GM21529 (cell line): Measurements from ENCODE around the gene EPHB2.
"Not testable (repeated sequence)": the region's sequence is repeated elsewhere in the genome, so short reads cannot be mapped to it uniquely, and the experiment has no call there.

Source experiments
- ATAC-seq: cut with Tn5 transposase; IDR thresholded peaks from one replicate; pipeline ENCODE4 v1.9.1; 2021; ENCODE audit not compliant: unreplicated experiment

Gene EPHB2

DNA sequence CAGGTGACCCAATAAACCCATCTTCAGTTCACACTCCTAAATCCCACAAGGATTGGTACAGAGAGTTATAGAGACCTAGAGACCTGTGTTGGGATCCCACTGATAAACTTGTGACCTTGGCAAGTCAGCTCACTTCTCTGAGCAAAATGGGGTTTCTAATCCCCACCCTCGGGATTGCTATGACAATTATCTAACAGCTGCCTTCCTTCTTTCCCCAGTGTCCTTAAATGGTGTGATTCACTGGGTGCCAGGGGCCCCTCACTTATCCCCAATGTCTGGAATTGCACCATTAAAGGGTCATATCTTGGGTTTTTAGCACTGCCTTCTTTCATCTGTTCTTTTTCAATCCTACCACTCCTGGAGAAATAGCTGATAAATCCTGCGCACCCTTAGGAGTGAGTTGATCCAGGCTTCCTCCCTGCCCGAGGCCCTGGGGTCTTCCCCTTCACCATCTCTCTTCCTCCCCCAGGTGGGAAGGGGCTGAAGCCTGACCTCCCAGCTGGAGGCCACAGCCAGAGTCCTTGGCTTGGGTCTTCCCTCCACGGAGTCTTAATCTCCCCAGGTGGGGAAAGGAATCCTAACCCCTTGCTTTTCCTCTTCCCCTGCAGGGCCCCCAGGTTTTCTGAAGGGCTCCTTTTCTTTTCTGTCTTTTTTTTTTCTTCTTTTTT is 222.3 kb downstream of the EPHB2 start:
- ATAC-seq, result no peak

DNA sequence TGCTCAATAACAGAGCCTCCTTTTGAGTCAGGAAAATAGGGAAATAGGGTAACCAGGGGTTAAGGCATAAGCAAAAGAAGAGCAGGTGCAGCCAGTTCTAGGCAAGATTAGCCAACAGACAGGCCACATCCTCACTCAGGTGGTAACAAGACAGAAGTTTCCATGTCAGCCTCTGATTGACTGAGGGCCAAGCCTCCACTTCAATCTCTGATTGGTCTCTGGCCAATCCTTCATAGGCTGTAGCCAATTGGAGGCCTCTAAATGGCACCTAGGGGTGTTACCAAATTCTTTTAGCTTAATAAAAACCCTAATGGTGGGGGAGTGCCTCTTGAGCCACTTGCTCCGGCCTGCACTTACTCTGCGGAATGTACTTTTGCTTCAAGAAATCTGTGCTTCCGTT is 224.8 kb downstream of the EPHB2 start:
- ATAC-seq, result no peak

DNA sequence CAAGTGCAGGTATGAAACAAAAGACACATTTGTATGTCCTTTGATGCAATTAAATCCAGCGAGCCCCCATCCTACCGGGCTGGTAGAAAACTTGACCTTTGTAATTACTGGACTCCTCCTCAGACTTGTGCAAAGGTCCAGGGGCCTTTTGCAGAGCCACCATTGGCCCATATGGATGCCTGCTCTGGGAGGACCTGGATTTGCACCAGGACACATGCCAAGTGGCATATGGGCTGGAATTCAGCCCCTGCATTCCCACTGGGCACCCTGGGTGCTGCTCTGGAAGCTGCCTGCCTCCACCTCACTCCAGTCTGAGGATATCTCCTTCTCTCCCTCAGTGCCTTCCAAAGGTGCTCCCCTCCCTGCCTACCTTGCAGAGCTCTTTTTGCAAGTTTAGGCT is 226.0 kb downstream of the EPHB2 start:
- no peak for ATAC-seq

DNA sequence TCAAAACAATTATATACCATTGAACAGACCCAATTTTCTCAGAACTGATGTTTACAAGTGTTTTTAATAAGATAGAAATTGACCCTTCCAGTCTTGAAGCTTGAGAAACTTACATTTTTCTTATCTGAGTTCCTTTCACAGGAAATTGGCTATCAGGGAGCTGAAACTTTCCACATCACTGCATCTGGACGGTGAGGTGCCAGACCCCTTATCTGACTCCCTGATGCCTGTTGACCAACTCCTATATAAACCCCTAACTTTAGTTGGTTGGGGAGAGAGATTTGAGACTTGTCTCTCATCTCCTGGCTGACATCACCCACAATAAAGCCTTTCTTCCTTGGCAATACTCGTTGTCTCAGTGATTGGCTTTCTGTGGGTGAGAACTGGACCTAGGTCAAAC is 230.6 kb downstream of the EPHB2 start:
- ATAC-seq, result no peak

DNA sequence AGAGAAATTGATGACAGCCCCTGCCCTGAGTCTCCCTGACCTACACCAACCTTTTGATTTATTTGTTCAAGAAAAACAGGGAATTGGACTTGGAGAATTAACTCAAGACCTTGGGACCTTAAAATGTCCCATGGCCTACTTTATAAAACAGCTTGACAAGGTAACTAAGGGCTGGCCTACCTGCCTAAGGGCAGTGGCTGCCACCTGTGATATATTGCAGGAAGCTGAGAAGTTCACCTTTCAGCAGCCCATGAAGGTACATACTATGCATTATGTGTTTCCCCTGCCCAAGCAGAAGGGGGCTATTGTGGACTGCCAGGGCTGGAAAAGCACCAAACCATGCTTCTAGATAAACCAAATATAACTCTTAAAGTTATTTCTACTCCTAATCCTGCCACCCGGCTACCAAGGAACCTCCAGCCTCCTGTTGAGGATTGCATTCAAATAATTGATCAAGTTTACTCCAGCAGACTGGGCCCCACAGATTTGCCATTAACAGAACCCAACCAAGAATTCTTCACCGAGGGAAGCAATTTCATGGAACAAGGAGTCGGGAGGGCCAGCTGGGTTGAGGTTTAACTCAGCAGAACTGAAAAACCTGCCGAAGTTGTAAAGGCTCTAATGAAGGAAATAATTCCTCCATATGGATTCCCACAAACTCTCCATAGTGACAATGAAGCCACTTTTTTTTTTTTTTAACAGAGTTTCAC is 233.9 kb downstream of the EPHB2 start:
- ATAC-seq, result no peak

DNA sequence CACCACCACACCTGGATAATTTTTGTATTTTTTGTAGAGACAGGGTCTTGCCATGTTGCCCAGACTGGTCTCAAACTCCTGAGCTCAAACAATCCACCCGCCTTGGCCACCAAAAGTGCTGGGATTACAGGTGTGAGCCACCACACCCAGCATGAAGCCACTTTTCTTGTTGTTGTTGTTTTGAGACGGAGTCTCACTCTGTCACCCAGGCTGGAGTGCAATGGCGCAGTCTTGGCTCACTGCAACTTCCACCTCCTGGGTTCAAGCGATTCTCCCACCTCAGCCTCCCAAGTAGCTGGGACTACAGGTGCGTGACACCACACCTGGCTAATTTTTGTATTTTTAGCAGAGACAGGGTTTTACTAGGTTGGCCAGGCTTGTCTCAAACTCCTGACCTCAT is 234.5 kb downstream of the EPHB2 start:
- not testable (repeated sequence) for ATAC-seq

DNA sequence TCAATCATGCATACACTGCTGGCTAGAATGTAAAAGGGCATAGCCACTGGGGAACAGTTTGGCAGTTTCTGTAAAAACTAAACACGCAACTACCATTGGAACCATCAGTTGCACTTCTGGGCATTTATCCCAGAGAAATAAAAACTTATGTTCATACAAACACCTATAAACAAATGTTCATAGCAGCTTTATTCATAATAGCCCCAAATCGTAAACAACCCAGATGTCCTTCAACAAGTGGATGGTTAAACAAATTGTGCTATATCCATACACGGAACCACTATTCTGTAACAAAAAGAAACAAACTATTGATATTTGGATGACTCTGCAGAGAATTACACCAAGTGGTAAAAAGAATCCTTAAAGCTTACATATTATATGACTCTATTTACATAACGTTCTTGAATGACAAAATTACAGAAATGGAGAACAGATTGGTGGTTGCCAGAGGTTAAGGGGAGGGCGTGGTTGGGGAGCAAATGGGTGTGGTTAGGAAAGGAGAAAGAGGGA is 239.2 kb downstream of the EPHB2 start:
- ATAC-seq, result no peak

DNA sequence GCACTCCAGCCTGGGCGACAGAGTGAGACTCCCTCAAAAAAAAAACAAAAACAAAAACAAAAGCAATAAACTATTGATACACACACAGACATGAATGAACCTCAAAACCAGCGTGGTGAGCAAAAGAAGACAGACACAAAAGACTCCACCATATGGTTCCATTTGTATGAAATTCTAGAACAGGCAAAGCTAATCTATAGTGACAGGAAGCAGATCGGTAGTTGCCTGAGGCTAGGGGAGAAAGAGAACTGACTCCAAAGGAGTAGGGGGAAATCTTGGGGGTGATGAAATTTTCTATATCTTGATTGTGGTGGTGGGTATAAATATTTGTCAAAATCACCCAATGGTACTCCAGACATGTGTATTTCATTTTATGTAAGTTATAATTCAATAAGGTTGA is 241.2 kb downstream of the EPHB2 start:
- no peak for ATAC-seq

DNA sequence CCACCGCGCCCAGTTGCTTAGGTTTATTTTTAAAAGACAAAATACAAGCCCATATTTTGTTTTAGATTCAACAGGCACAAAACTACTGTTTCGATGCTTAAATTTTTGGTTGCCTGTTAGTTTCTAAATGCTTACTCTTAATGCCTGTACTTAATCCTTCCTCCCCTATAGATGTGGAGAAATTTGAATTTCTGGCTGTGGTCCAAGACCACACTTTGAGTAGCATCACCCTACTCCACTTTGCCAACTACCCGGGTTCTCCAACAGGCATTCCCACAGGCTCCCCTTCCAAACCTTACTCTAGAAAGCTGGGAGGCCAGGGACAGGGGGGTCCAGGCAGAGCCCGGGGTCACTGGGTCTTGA is 242.0 kb downstream of the EPHB2 start:
- ATAC-seq, result no peak

DNA sequence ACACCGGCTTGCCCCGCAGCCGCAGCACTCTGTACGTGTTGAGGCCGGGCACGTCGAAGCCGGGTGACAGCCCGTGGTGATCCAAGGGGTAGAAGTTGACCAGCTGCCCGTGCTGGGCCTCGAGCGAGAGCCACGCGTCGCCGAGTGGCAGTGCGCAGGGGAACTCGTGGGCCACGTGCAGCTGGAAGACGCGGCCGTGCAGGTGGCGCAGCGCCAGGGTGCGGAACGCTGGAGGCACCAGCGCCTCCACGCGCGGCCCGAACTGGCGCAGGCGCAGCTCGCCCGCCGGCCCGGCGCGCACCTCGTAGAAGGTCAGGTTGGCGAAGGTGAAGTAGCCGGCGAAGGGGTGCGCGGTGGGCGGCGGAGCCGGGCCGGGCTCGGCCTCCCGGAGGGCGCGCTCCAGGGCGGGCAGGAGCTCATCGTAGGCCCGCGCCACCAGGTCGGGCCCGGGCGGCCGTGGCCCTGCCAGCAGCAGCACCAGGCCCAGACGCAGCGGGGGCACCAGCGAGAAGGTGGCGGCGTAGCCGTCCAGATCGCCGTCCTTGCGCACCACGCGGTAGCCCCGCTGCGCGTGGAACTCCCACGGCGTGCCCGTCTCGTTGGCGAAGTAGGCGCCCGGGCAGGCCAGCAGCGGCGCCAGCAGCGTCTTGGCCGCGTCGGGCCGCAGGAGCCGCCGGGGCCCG is 242.6 kb downstream of the EPHB2 start:
- no peak for ATAC-seq

DNA sequence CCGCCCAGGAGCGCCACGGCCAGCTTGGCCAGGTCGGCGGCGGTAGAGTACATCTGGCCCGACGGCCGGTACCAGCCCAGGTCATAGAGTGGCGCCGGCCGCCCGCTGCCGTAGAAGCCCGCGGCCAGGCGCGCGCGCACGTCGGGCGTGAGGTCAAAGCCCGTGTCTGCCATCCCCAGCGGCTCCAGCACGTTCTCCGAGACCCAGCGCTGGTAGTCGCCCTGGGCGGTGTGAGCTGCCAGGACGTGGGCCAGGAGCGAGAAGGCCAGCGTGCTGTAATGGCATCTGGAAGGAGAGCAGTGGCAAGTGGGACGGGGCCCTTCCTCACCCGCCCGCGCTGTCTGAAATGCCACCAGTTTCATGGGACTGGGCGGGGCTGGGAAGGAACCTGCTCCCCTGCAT is 243.1 kb downstream of the EPHB2 start:
- no peak for ATAC-seq

DNA sequence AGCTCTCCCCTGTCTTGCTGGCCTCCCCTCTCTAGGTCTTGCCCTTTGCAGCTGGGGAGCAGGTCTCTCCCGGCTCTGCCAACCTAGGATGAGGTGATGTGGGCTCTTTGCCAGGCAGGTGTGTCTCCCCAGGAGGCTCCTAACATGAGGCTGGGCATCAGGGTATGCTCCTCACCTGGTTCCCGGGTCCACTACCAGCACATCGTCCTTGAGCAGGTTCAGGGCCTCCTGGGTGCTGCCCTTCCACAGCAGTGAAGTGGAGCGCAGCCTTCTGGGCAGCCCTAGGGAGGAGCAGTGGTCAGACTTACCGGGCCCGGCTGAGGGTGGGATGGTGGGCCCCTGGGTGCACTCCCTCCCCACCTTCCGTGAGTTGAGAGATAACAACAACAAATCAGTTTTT is 244.5 kb downstream of the EPHB2 start:
- no peak for ATAC-seq

DNA sequence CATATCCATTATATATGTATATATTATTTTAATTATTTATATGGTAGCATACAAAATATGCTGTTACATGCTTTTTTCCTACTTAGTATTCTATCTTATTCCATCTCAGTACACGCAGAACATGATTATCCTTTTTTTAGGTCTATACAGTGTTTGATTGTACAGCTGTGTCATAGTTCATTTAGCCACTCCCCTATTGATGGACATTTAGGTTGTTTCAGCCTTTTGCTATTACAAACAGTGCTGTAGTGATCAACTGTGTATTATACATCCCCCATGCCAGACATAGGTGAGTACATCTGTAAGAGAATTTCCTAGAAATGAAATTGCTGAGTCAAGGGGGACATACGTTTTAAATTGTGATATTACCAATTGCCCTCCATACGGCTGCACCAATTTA is 246.4 kb downstream of the EPHB2 start:
- no peak for ATAC-seq

DNA sequence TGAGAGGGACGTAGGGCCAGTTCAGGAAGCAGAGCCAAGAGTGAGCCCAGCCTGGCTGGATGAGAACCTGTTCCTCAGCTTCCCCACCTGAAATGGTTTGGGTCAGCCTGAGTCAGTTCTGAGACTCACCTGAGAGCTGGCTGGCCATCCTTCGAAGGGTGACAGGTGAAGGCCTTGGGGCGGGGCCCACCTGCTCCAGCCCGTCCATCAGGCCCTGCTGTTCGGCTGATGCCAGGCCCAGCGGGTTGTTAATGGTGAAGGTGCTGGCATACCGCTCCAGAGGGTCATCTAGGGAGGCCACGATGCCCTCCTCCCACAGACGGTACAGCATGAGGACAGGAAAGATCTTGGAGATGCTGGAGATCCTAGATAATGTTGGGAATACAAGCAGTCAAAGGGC is 247.9 kb downstream of the EPHB2 start:
- ATAC-seq, result no peak

DNA sequence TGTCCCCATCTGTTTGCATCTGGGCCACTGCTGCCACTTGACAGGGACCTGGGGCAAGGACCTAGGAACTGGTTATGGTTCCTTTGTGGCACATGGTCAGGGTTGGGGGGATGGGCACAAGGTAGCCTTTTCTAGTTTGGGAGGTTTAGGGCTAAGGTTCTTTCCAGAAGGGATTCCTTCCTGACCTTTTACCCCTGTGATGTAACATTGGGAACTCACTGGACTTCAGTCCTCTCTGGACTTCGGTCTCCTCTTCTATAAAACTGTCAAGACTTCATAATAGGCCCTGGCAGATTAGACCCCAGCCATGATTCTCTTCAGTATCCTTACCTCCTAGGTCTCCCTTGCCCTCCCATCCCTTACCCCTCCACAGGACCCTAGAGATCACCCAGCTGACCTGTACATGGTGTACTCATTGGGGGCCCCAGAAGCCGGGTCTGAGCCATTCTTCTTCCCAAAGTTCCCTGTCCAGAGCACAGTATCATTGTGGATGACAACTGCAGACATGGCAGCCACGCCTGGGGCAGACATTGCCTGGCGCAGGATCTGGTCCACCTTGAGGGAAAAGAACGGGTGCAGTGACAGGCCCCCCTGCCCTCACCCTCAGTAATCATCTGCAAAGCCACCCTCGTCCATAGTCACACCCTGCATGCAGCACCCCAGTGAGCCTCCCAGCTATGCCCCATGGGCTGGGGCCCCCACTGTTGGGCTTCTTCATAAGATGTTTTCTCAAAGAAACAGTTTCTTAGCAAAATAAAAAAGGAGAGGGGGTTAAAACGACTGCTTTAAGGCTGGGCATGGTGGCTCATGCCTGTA is 249.1 kb downstream of the EPHB2 start:
- no peak for ATAC-seq

DNA sequence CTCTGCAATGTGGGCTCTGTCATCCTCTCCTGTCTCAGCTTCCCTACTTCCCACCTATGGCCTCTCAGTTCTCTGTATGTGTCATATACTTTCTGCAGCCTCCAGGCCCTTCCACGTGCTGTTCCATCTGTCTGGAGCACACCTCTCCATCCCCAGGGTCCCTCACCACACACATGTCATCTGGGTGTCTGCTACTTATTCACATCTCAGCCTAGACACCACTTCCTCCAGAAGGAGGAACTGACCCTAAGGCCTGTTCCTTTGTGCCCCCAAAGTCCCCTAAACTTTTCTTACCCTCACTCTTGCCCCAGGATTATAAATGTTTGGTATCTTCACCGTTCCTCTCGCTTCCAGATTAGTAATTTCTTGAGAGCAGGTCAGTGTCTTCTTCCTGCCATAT is 251.9 kb downstream of the EPHB2 start:
- no peak for ATAC-seq

DNA sequence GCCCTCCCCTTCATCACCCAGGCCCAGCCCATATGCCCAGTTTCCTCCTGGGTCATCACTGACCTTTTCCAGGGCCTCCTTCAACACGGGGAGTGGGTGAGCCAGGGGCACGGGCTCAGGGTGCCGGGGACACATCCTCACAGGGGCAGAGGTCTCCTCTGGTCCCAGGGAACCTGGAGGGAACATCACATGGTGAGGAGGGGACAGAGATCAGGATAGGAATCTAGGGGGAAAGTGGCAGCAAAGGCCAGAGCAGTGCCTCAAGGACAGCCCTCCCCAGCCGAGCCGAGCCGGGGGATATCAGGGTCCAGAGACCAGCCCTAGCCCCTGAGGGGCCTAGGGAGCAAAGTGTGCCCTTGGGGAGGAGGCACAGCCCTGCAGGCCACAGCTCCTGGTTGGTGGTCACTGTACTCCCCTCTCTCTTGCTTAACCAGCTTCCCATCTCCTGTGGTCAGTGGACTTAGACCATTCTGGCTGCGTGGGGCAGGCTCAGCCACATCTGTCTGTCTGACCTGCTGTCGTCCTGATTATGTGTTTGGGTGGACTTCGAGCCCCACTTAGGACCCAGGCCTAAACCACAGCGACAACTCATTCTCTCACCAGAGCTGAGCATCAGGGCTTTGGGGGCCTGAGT is 252.5 kb downstream of the EPHB2 start:
- no peak for ATAC-seq

DNA sequence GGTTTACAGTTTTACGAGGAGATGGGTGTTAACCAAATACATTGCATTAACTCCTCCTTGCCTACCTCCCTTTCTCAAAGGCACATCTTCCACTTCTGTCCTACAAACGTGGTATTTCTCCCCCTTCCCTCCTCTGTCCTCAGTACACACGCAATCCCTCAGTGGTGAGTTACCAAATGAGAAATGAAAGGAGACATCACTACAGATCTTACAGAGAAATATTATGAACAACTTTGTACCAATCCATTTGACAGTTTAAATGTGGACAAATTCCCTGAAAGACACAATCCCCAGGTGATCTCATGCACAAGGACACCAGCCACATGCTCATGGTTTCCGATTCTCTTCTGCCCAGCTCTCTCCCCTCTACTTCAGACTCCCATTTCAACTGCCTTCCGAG is 255.7 kb downstream of the EPHB2 start:
- no peak for ATAC-seq

DNA sequence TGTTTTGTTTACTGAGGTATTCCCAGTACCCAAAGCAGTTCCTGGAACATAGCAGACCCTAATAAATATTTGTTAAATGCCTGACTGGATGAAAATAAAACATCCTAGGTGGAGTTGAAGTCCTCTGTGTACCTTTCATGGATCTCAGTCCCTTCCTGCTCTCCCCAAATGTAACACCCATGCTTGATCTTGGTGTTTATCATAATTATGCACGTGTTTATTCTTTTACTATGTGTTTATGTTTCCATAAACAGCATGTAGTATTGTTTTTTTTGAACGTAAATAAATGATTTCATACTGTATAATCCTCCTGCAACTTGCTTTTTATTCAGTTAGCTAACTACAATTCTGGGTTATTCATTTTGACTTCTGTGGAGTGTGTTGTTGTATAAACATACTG is 257.2 kb downstream of the EPHB2 start:
- ATAC-seq, result no peak

DNA sequence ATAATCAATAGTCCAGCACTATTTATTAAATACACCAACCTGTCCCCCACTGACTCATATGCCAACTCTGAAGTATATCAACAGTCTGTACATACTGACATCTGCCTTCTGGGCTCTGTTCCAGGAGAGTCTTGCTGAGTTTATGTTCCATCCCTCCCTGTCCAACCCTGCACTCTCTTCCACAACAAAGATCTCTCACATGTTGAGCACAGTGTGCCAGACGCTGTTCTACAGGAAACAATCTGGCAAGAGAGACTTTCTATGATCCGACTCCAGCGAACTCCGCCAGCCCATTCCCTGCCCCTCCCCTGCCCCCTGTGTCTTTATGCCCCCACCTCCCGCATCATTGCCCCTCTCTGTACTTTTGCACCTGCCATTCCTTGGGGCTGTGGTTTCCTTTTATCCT is 258.7 kb downstream of the EPHB2 start:
- ATAC-seq, result no peak

DNA sequence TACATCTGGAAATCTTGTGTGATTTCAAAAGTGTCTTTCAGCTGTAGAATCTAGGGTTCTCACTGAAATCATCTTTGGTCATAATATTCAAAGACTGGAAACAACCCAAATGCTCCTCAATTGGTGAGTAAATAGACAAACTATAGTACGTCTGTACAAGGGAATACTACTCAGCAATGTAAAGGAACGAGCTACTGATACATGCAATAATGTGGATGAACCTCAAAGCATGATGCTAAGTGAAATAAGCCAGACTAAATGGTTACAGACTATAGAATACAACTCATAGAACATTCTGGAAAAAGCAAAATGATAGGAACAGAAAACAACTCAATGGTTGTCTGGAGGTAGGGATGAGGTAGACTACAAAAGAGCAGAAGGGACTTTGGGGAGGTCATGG is 259.5 kb downstream of the EPHB2 start:
- no peak for ATAC-seq
